RWPE1 (cell line): Measurements from ENCODE around the gene ARL4A.

Source experiments
- CTCF ChIA-PET: fragments of 350-600 bp; sonication (Branson Sonifier 250); formaldehyde crosslinking; extraction: SDS; loops from one replicate; lab custom pipeline; 2021; lab: Yijun Ruan, JAX
- POLR2A ChIA-PET: fragments of 400-600 bp; formaldehyde crosslinking; extraction: SDS; loops from one replicate; lab custom pipeline; 2020; ENCODE audit warnings: antibody characterized with exemption; ENCODE audit not compliant: low non-redundant PET; lab: Yijun Ruan, JAX
- DNase-seq: peaks from one replicate; pipeline ENCODE4 v3.0.0; 2012; ENCODE audit warnings: low spot score
- H3K27ac ChIP-seq: fragments of 450-650 bp; 2 replicates; pipeline ENCODE4 v1.5.1; 2017
- TF ChIP-seq, protein P1 (sequence below): fragments of 450-650 bp; conservative IDR thresholded peaks from 2 replicates; pipeline ENCODE4 v1.5.1; 2017; ENCODE audit warnings: low read depth, mild to moderate bottlenecking

Gene ARL4A

DNA sequence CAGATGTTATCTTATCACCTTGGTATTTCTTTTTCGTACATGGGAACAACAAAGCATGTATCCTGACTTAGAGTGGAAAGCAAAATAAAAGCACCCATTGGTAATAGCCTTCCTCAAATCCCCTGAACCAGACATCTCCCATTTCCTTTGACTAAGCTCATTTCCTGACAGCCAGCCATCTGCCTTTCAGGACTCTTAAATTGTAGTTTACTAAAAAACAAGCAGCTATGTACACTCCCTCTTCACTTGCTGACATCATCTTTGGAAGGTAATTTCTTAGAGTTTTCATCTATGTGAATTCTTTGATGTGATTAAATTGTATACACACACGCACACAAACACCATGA is 40.7 kb downstream of the ARL4A start:
- ChIA-PET CTCF (no interaction called here), POLR2A (no interaction called here)
- TF ChIP-seq, protein P1, sequence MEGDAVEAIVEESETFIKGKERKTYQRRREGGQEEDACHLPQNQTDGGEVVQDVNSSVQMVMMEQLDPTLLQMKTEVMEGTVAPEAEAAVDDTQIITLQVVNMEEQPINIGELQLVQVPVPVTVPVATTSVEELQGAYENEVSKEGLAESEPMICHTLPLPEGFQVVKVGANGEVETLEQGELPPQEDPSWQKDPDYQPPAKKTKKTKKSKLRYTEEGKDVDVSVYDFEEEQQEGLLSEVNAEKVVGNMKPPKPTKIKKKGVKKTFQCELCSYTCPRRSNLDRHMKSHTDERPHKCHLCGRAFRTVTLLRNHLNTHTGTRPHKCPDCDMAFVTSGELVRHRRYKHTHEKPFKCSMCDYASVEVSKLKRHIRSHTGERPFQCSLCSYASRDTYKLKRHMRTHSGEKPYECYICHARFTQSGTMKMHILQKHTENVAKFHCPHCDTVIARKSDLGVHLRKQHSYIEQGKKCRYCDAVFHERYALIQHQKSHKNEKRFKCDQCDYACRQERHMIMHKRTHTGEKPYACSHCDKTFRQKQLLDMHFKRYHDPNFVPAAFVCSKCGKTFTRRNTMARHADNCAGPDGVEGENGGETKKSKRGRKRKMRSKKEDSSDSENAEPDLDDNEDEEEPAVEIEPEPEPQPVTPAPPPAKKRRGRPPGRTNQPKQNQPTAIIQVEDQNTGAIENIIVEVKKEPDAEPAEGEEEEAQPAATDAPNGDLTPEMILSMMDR: no peak
- DNase-seq: no peak
- no peak overlapping the region for H3K27ac ChIP-seq

DNA sequence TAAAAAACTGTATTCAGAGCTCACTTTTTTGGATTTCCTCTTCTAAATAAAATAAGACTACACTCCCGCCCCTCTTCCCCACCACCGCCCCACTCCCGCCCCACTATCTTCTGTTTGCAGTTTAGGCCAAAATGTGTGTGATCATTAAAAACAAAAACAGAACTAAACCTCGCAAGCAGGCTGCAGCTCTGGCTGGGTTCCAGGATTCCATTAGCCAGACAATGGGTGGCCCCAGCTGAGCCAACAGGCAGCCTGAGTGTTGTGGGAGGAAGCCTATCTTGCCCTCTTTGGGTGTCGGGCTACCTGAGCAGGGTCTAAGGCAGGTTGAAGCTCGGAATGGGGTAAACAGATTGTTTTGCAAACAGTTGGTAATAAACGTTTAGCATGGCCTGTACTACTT is 41.7 kb downstream of the ARL4A start:
- TF ChIP-seq, protein P1: no peak
- H3K27ac ChIP-seq: 0 out of 2 replicates have a peak overlapping the region, but pooled peaks have one; percentile 28
- CTCF ChIA-PET: no interaction called here
- POLR2A ChIA-PET: no interaction called here
- DNase-seq: peak; percentile 34

DNA sequence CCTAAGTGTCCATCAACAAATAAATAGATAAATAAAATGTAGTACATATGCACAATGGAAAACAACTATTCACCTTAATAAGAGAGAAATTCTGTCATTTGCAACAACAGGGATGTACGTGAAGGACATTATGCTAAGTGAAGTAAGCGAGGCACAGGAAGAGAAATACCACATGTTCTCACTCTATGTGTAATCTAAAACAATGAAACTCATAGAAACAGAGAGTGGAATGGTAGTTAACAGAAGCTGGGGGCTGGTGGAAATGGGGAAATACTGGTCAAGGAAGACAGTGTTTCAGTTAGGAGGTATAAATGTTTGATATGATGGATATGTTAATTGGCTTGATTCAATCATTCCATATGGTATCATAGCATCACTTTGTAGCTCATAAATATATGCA is 43.1 kb downstream of the ARL4A start:
- TF ChIP-seq, protein P1: no peak
- POLR2A ChIA-PET: no interaction called here
- CTCF ChIA-PET: interaction anchor here (0.6 to 0.7 kb wide), 2 partner anchors 294 to 1682 kb away, joined by 3 read pairs; no protein-coding TSS in a partner anchor
- no peak overlapping the region for H3K27ac ChIP-seq
- DNase-seq: no peak

DNA sequence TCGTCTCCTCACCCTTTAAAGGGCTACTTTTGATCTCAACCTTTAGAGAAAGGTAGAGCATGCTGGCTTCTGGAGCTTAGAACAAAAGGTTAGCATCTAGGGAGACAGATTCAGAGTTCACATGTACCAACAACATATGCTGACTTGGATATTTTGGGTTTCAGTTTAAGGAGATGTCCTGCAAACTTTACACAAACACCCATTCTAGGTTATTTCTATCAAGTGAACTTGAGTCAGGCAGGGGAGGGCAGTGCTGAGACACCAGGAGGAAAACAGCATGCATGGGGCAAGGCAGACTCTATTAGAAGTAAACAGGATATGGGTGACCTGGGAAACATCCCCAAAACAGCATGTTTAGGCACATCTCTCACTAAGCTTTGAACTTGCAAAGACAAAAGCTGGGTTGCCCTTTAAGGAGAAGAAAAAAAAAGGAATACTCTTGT is 43.8 kb downstream of the ARL4A start:
- no peak overlapping the region for H3K27ac ChIP-seq
- ChIA-PET CTCF (interaction anchor here (0.6 to 1.1 kb wide), 5 partner anchors 41 to 1681 kb away, joined by 3 to 8 read pairs (median 3); no protein-coding TSS in a partner anchor), POLR2A (no interaction called here)
- peak; percentile 26 for DNase-seq
- TF ChIP-seq, protein P1: peak; percentile 21; the same call in 1 of the 2 replicates

DNA sequence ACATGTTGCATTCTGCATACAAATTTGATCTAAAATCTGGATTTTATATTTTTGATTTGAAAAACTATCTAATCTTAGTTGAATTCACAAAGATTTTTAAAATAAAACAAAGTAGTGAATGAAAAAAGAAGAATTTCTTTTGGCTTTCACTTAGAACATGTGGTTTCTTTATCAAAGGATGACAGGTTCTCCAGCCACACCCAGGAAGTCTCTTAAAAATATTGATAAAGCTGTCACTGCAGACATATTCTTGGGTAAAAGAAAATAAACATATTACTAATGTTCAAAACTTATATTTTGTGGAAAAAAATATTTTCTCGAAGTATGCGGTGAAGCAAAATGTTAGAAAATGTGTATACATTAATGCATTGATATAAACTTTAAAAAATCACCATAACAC is 44.3 kb downstream of the ARL4A start:
- TF ChIP-seq, protein P1: no peak
- ChIA-PET POLR2A (no interaction called here), CTCF (interaction anchor here (0.6 to 1.1 kb wide), 3 partner anchors 41 to 97 kb away, joined by 3 to 8 read pairs (median 3); no protein-coding TSS in a partner anchor)
- no peak overlapping the region for H3K27ac ChIP-seq
- no peak for DNase-seq

DNA sequence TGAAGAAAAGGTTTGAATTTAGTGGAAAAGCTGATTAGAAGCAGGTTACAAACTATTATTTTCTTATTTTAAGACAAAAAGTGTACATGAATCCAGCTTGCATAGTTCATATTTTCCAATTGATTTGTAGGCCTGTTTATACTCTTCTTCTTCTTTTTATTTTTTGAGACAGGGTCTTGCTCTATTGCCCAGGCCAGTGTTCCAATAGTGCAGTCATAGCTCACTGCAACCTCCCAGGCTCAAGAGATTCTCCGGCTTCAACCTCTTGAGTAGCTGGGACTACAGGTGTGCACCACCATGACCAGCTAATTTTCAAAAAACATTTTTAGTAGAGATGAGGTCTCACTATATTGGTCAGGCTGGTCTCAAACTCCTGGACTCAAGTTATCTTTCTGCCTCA is 45.0 kb downstream of the ARL4A start:
- CTCF ChIA-PET: interaction anchor here (1.1 kb wide), 1 partner anchor 46 kb away, joined by 8 read pairs; no protein-coding TSS in a partner anchor
- no peak overlapping the region for H3K27ac ChIP-seq
- TF ChIP-seq, protein P1: no peak
- DNase-seq: no peak
- POLR2A ChIA-PET: no interaction called here
